ENCODE results near the gene IFT81. TPM values are rescaled to one million over a fixed set of nuclear protein-coding genes. Genes with fewer than 3 reads are reported as not detected.

The IFT81 gene
- total and polyA plus RNA-seq, 2 of the 13 experiments (the other 11 are each of a cell fraction or from before 2014, with no cell fraction given): 4.2 to 13.0 TPM

GRCh38 chr12:110249716-110250225, 125.6 kb downstream of the IFT81 start (continued):
- TF ChIP-seq, protein P1, sequence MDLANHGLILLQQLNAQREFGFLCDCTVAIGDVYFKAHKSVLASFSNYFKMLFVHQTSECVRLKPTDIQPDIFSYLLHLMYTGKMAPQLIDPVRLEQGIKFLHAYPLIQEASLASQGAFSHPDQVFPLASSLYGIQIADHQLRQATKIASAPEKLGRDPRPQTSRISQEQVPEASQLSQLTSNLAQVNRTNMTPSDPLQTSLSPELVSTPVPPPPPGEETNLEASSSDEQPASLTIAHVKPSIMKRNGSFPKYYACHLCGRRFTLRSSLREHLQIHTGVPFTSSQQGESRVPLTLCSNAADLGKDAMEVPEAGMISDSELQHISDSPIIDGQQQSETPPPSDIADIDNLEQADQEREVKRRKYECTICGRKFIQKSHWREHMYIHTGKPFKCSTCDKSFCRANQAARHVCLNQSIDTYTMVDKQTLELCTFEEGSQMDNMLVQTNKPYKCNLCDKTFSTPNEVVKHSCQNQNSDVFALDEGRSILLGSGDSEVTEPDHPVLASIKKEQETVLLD (CRISPR knock-in tag; IDR thresholded peaks at IDR 0.05; ENCODE audit: low read depth): no peak
- TF ChIP-seq DMAP1 (CRISPR knock-in tag; IDR thresholded peaks at IDR 0.05) (no peak), FOXP1 (IDR thresholded peaks at IDR 0.05) (no peak), FOXP1 (CRISPR knock-in tag; IDR thresholded peaks at IDR 0.05) (no peak), CEBPB (IDR thresholded peaks at IDR 0.05; ENCODE audit: borderline replicate concordance, low read depth, low read length) (no peak), NONO (IDR thresholded peaks at IDR 0.05) (no peak), NONO (CRISPR knock-in tag; conservative IDR thresholded peaks at IDR 0.05) (no peak), EHMT2 (IDR thresholded peaks at IDR 0.05; ENCODE audit: borderline replicate concordance, low read depth, low read length) (no peak), ZNF691 (CRISPR knock-in tag; IDR thresholded peaks at IDR 0.05; ENCODE audit: borderline replicate concordance, low read depth) (no peak), ZNF329 (CRISPR knock-in tag; IDR thresholded peaks at IDR 0.05; ENCODE audit: low read depth) (no peak), HNRNPL (IDR thresholded peaks at IDR 0.05; ENCODE audit: low read depth, low read length) (0 out of 2 replicates have a peak, but pooled peaks have one; percentile 49), MEF2D (CRISPR knock-in tag; IDR thresholded peaks at IDR 0.05) (0 out of 2 replicates have a peak, but pooled peaks have one; percentile 1), ZNF605 (CRISPR knock-in tag; IDR thresholded peaks at IDR 0.05) (peak; percentile 71), ZNF382 (CRISPR knock-in tag; IDR thresholded peaks at IDR 0.05; ENCODE audit: borderline replicate concordance) (no peak), ZNF333 (CRISPR knock-in tag; IDR thresholded peaks at IDR 0.05; ENCODE audit: borderline replicate concordance) (no peak), DBP (CRISPR knock-in tag; IDR thresholded peaks at IDR 0.05; ENCODE audit: not compliant biosample characterization) (no peak), ETV6 (CRISPR knock-in tag; conservative IDR thresholded peaks at IDR 0.05) (no peak), ZNF230 (CRISPR knock-in tag; IDR thresholded peaks at IDR 0.05) (no peak), PAF1 (CRISPR knock-in tag; IDR thresholded peaks at IDR 0.05) (no peak), THAP8 (CRISPR knock-in tag; IDR thresholded peaks at IDR 0.05; ENCODE audit: borderline replicate concordance) (no peak), ZNF761 (CRISPR knock-in tag; conservative IDR thresholded peaks at IDR 0.05) (no peak), ZNF138 (CRISPR knock-in tag; IDR thresholded peaks at IDR 0.05; ENCODE audit: low read depth) (0 out of 2 replicates have a peak, but pooled peaks have one; percentile 32)
- TF ChIP-seq, protein P2, sequence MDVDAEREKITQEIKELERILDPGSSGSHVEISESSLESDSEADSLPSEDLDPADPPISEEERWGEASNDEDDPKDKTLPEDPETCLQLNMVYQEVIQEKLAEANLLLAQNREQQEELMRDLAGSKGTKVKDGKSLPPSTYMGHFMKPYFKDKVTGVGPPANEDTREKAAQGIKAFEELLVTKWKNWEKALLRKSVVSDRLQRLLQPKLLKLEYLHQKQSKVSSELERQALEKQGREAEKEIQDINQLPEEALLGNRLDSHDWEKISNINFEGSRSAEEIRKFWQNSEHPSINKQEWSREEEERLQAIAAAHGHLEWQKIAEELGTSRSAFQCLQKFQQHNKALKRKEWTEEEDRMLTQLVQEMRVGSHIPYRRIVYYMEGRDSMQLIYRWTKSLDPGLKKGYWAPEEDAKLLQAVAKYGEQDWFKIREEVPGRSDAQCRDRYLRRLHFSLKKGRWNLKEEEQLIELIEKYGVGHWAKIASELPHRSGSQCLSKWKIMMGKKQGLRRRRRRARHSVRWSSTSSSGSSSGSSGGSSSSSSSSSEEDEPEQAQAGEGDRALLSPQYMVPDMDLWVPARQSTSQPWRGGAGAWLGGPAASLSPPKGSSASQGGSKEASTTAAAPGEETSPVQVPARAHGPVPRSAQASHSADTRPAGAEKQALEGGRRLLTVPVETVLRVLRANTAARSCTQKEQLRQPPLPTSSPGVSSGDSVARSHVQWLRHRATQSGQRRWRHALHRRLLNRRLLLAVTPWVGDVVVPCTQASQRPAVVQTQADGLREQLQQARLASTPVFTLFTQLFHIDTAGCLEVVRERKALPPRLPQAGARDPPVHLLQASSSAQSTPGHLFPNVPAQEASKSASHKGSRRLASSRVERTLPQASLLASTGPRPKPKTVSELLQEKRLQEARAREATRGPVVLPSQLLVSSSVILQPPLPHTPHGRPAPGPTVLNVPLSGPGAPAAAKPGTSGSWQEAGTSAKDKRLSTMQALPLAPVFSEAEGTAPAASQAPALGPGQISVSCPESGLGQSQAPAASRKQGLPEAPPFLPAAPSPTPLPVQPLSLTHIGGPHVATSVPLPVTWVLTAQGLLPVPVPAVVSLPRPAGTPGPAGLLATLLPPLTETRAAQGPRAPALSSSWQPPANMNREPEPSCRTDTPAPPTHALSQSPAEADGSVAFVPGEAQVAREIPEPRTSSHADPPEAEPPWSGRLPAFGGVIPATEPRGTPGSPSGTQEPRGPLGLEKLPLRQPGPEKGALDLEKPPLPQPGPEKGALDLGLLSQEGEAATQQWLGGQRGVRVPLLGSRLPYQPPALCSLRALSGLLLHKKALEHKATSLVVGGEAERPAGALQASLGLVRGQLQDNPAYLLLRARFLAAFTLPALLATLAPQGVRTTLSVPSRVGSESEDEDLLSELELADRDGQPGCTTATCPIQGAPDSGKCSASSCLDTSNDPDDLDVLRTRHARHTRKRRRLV (CRISPR knock-in tag; IDR thresholded peaks at IDR 0.05): no peak

Data from HepG2 (cell line).